K562 (cell line): Measurements from ENCODE around the gene RFC2. TPM values are rescaled to one million over a fixed set of nuclear protein-coding genes. Genes with fewer than 3 reads are reported as not detected.

Source experiments
- ATAC-seq: fragments of 200-7000 bp; cut with Tn5 transposase; 3 replicates; pipeline ENCODE4 v1.9.1; 2020; ENCODE audit warnings: moderate library complexity
- BruUV-seq: library from RNA; stranded (reverse); fragments of 400-500 nt; replicated peaks from 2 replicates; lab custom pipeline; 2021; lab: Mats Ljungman, UMichigan
- CTCF ChIA-PET: fragments of 300-600 bp; formaldehyde crosslinking; extraction: SDS; loops from one replicate; lab custom pipeline; 2021; ENCODE audit warnings: low intra/inter-chr PET ratio; lab: Yijun Ruan, JAX
- POLR2A ChIA-PET: fragments of 300-600, 350-650 bp; sonication (Branson Sonifier 250); formaldehyde crosslinking; extraction: SDS; loops from one replicate; lab custom pipeline; 2021; ENCODE audit warnings: antibody characterized with exemption, inconsistent platforms; lab: Yijun Ruan, JAX
- DNase-seq, 4 experiments: peaks; one replicate each; pipeline versions ENCODE4 v3.0.0 to v3.0.0-alpha.2; 2011 to 2018; ENCODE audit warnings: low spot score in 3 of 4, mixed read lengths in 3 of 4; ENCODE audit errors: extremely low read depth in 1 of 4
- FAIRE-seq: peaks from 2 replicates; lab custom pipeline; 2011; peaks lifted over from hg19 to GRCh38; lab: Jason Lieb, UNC
- H2AFZ ChIP-seq: 2 replicates; pipeline ENCODE4 v1.6.0; 2011; ENCODE audit warnings: low read depth, low read length, control low read depth, inconsistent platforms
- H3K27ac ChIP-seq: fragments of 200-600 bp; 3 replicates; pipeline ENCODE4 v1.8.0; 2011; ENCODE audit warnings: low read depth, mild to moderate bottlenecking, control low read depth, inconsistent platforms, low read length, moderate library complexity, mixed read lengths; ENCODE audit errors: extremely low read depth
- H3K27me3 ChIP-seq, 2 experiments: fragments of 300-600 bp in 1 of 2; 2 replicates in 1 of 2; 3 replicates in 1 of 2; pipeline versions ENCODE4 v1.6.0 to v1.8.0; 2011; ENCODE audit warnings: inconsistent platforms in 2 of 2, low read length in 2 of 2, mild to moderate bottlenecking in 1 of 2, mixed read lengths in 1 of 2, moderate library complexity in 1 of 2; ENCODE audit not compliant: control insufficient read depth in 2 of 2, insufficient read depth in 2 of 2
- H3K36me3 ChIP-seq: fragments of 300-600 bp; 3 replicates; pipeline ENCODE4 v1.8.0; 2011; ENCODE audit warnings: mild to moderate bottlenecking, low read length, inconsistent platforms; ENCODE audit not compliant: control insufficient read depth, insufficient read depth
- H3K4me1 ChIP-seq, 2 experiments: fragments of 200-600 bp in 1 of 2; replicated peaks in 1 of 2; 2 replicates in 1 of 2; 3 replicates in 1 of 2; pipeline versions ENCODE4 v1.5.1 to v1.8.0; 2011; ENCODE audit warnings: inconsistent platforms in 2 of 2, low read length in 2 of 2, mild to moderate bottlenecking in 1 of 2, mixed read lengths in 1 of 2, moderate library complexity in 1 of 2; ENCODE audit not compliant: control insufficient read depth in 2 of 2, insufficient read depth in 2 of 2
- H3K4me2 ChIP-seq: 2 replicates; pipeline ENCODE4 v1.6.1; 2011; ENCODE audit warnings: low read length, control low read depth, inconsistent platforms, mixed read lengths; ENCODE audit not compliant: insufficient read depth
- H3K4me3 ChIP-seq: fragments of 200-600 bp; sonication (generic), shearing (Covaris generic); 2 replicates; pipeline ENCODE4 v1.5.1; 2016; ENCODE audit warnings: control low read depth, inconsistent platforms
- H3K79me2 ChIP-seq: fragments of 200-600 bp; 3 replicates; pipeline ENCODE4 v1.8.0; 2011; ENCODE audit warnings: low read length, inconsistent platforms; ENCODE audit not compliant: control insufficient read depth, insufficient read depth
- H3K9ac ChIP-seq, 2 experiments: 2 replicates each; pipeline versions ENCODE4 v1.6.0 to v1.6.1; 2011; ENCODE audit warnings: low read depth in 2 of 2, low read length in 2 of 2, control low read depth in 1 of 2, inconsistent platforms in 1 of 2, mild to moderate bottlenecking in 1 of 2, mixed read lengths in 1 of 2; ENCODE audit not compliant: insufficient read depth in 1 of 2
- H3K9me1 ChIP-seq: one replicate; pipeline ENCODE4 v1.6.0; 2011; ENCODE audit warnings: inconsistent platforms, mild to moderate bottlenecking, low read length, moderate library complexity; ENCODE audit not compliant: control insufficient read depth, insufficient read depth
- H3K9me3 ChIP-seq: replicated peaks from 2 replicates; pipeline ENCODE4 v1.5.1; 2011; ENCODE audit warnings: low read depth, low read length, inconsistent platforms; ENCODE audit not compliant: control insufficient read depth, insufficient read depth
- H4K20me1 ChIP-seq: replicated peaks from 2 replicates; pipeline ENCODE4 v1.6.1; 2011; ENCODE audit warnings: low read length, inconsistent platforms, mixed read lengths; ENCODE audit not compliant: control insufficient read depth, insufficient read depth
- CEBPB ChIP-seq: fragments of 450-650 bp; IDR thresholded peaks from 2 replicates; pipeline ENCODE4 v1.6.1; 2016; ENCODE audit warnings: missing genetic modification characterization, missing compliant biosample characterization
- CEBPG ChIP-seq, 3 experiments: fragments of 200-800 bp in 1 of 3; sonication (Bioruptor generic) in 1 of 3; sonication (generic) in 1 of 3; formaldehyde crosslinking in 1 of 3; IDR thresholded peaks in 2 of 3; conservative IDR thresholded peaks in 1 of 3; 2 replicates each; pipeline versions ENCODE4 v1.6.1 to v1.8.0; 2016 to 2022; ENCODE audit warnings: missing compliant biosample characterization in 2 of 3, missing genetic modification characterization in 2 of 3, mild to moderate bottlenecking in 1 of 3, missing genetic modification reagents in 1 of 3
- MCM2 ChIP-seq: fragments of 450-650 bp; IDR thresholded peaks from 2 replicates; pipeline ENCODE4 v1.6.1; 2017; ENCODE audit warnings: low read depth, mild to moderate bottlenecking
- WGBS: fragments of 100-300 bp; shearing (Covaris generic); methylation state at CpG from one replicate; pipeline ENCODE4 v1.1.6; 2016; ENCODE audit warnings: low coverage, mixed read lengths; ENCODE audit not compliant: insufficient coverage; ENCODE audit errors: missing lambda C conversion rate; 5-methylcytosine and 5-hydroxymethylcytosine counted together
- in situ Hi-C: fragments of 300-500 bp; cut with MboI; formaldehyde crosslinking; loops from 4 replicates; pipeline ENCODE4 v1.15.0; 2018; ENCODE audit warnings: inconsistent platforms, mixed read lengths
- intact Hi-C: fragments of 100-400 bp; cut with micrococcal nuclease; formaldehyde crosslinking; loops from 2 replicates; pipeline ENCODE4 v1.14.2; 2022
- polyA plus RNA-seq, 8 experiments: library from polyadenylated mRNA; depleted of rRNA in 4 of 8; stranded (reverse) in 5 of 8; unstranded in 3 of 8; fragments of >200 nt; fragmentation: Nextera tagmentation in 2 of 8; fragmentation: Illumina TruSeq in 1 of 8; extraction: Ambion mirVana in 2 of 8; extraction: Trizol in 1 of 8; gene quantifications; 2 replicates each; pipeline versions ENCODE4 v1.2.1 to v1.2.3, GENCODE V29; 2011 to 2014; ENCODE audit warnings: inconsistent platforms in 1 of 8, missing spikeins in 1 of 8
- total RNA-seq, 7 experiments: library from RNA; depleted of rRNA in 6 of 7; stranded (reverse); fragments of >200 nt in 6 of 7; fragmentation: Illumina TruSeq in 2 of 7; extraction: Trizol in 2 of 7; gene quantifications; 2 replicates each; pipeline versions ENCODE4 v1.2.1 to v1.2.3, GENCODE V29; 2011 to 2021; ENCODE audit warnings: low replicate concordance in 1 of 7
- TF ChIP-seq, protein P1 (sequence below), 2 experiments: fragments of 450-650 bp in 1 of 2; sonication (generic) in 1 of 2; formaldehyde crosslinking in 1 of 2; IDR thresholded peaks in 1 of 2; conservative IDR thresholded peaks in 1 of 2; 2 replicates each; pipeline versions ENCODE4 v1.6.1 to v1.8.1; 2016 to 2023; ENCODE audit warnings: mild to moderate bottlenecking in 2 of 2, moderate library complexity in 2 of 2, inconsistent platforms in 1 of 2, missing genetic modification reagents in 1 of 2

Gene RFC2
- total and polyA plus RNA-seq, 9 of the 15 experiments (the other 6 are each of a cell fraction or from before 2014, with no cell fraction given) = 32.5 to 161 (median 102) TPM

DNA sequence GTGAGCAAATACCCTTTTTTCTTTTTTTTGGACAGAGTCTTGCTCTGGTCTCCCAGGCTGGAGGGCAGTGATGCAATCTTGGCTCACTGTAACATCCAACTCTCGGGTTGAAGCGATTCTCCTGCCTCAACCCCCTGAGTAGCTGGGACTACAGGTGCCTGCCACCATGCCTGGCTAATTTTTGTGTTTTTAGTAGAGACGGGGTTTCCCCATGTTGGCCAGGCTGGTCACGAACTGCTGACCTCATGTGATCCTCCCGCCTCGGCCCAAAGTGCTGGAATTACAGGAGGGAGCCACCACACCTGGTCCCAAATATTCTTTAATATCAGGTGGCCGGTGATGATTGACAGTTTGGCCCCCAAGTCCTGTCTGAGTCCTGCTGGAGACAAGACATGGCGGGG, 37.8 kb downstream of the RFC2 start:
- peak; percentile 70 for TF ChIP-seq CEBPG (CRISPR knock-in tag; IDR thresholded peaks at IDR 0.05)
- peak; percentile 22 to 65; a peak in 3 of 4 replicates for TF ChIP-seq CEBPG (tag; conservative IDR thresholded peaks at IDR 0.05 in 1 of 2, IDR thresholded peaks at IDR 0.05 in 1 of 2)
- no peak for TF ChIP-seq MCM2
- TF ChIP-seq, protein P1, sequence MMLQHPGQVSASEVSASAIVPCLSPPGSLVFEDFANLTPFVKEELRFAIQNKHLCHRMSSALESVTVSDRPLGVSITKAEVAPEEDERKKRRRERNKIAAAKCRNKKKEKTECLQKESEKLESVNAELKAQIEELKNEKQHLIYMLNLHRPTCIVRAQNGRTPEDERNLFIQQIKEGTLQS (IDR thresholded peaks at IDR 0.05) = peak; percentile 81
- TF ChIP-seq, protein P1 (CRISPR knock-in tag; conservative IDR thresholded peaks at IDR 0.05) = no peak
- peak; percentile 73 for TF ChIP-seq CEBPB

More for the DNA sequence above, 37.8 kb downstream of the RFC2 start:
- Histone ChIP-seq H3K36me3 (no peaks in the 10 kb centered on the region), H3K27ac (no peak overlapping the region), H3K9me3 (no peaks in the 10 kb centered on the region), H2AFZ (no peak overlapping the region), H3K4me3 (no peak overlapping the region), H3K79me2 (no peaks in the 10 kb centered on the region), H3K4me2 (no peak overlapping the region), H3K4me1 (peaks cover 0 to 22% of the 10 kb centered on the region in 2 experiments; a peak in 3 of 5 replicates), H4K20me1 (no peaks in the 10 kb centered on the region; the same call in 1 of the 2 replicates), H3K9me1 (no peaks in the 10 kb centered on the region), H3K9ac (no peak overlapping the region), H3K27me3 (no peaks in the 10 kb centered on the region)
- in situ Hi-C loops = no loop called here
- 30% methylated on average over 8 of the region's 8 CpGs for WGBS
- CTCF ChIA-PET = no interaction called here
- ATAC-seq = no peak
- FAIRE-seq = no peak
- intact Hi-C loops = no loop called here
- BruUV-seq = no TSS peak
- DNase-seq = no peak
- POLR2A ChIA-PET = interaction anchor here (0.6 kb wide), 1 partner anchor 23 kb away, joined by 4 read pairs; no protein-coding TSS in a partner anchor
